Adipose tissue (tissue), 3 donors: Measurements from ENCODE around the gene SSX3. TPM values are rescaled to one million over a fixed set of nuclear protein-coding genes. Genes with fewer than 3 reads are reported as not detected.
"Not testable (repeated sequence)": the region's sequence is repeated elsewhere in the genome, so short reads cannot be mapped to it uniquely, and the experiment has no call there.

Source experiments
- H3K27ac ChIP-seq: one replicate; pipeline ENCODE4 v1.5.1; 2013; ENCODE audit warnings: low read depth, low read length
- WGBS, 3 donors: extraction: QIAGEN DNeasy Blood & Tissue Kit; methylation state at CpG; one replicate each; pipeline ENCODE4 v1.1.7; 2013; 5-methylcytosine and 5-hydroxymethylcytosine counted together
- polyA plus RNA-seq, 3 donors: library from polyadenylated mRNA; stranded (reverse); fragments of 200-250 nt; gene quantifications; one replicate each; pipeline ENCODE4 v1.2.3, GENCODE V29; 2013
- donor health status: healthy with polysubstance abuse.
- donor health status: Bipolar disorder and iron deficiency.
- donor health status: healthy.

The SSX3 gene
- not detected for polyA plus RNA-seq

- not testable (repeated sequence) for H3K27ac ChIP-seq
- 89 to 94% (median 93%) methylated on average over 14 to 19 of the region's 19 CpGs for WGBS, 3 donors
Measured at GRCh38 chrX:48356315-48357094, at the start of gene SSX3. TSS of gene SSX3 (minus strand) at chrX:48356703. CDS start at chrX:48355249, 1,454 bp downstream.

- 13 to 43% (median 18%) methylated on average over 1 of the region's 1 CpG for WGBS, 3 donors
- H3K27ac ChIP-seq = not testable (repeated sequence)
Measured at GRCh38 chrX:48397825-48398224, 41.3 kb upstream of the SSX3 start.

- whole genome bisulfite sequencing, 3 donors = 71 to 100% (median 88%) methylated on average over 1 of the region's 2 CpGs
- not testable (repeated sequence) for H3K27ac ChIP-seq
Measured at GRCh38 chrX:48396931-48397330, 40.4 kb upstream of the SSX3 start.

GRCh38 chrX:48383239-48383638, 26.7 kb upstream of the SSX3 start, which contains the start of gene SSX4:
TSS of gene SSX4 (plus strand) at chrX:48383539. CDS start at chrX:48384054, 515 bp downstream.
- WGBS, 3 donors = no CpG with 5 or more reads among the region's 16 CpGs
- not testable (repeated sequence) for H3K27ac ChIP-seq

- no CpG with 5 or more reads among the region's 8 CpGs for WGBS, 3 donors
- H3K27ac ChIP-seq = not testable (repeated sequence)
Measured at GRCh38 chrX:48370408-48370807, 13.9 kb upstream of the SSX3 start.

- no CpG with 5 or more reads among the region's 12 CpGs for WGBS, 3 donors
- H3K27ac ChIP-seq = not testable (repeated sequence)
Measured at GRCh38 chrX:48367717-48368408, 11.4 kb upstream of the SSX3 start.

- WGBS, 3 donors = 63 to 68% (median 64%) methylated on average over 3 to 6 of the region's 6 CpGs
- not testable (repeated sequence) for H3K27ac ChIP-seq
Measured at GRCh38 chrX:48359281-48359680, 2.8 kb upstream of the SSX3 start.

GRCh38 chrX:48357681-48358080, 1.2 kb upstream of the SSX3 start:
- no peak overlapping the region for H3K27ac ChIP-seq
- 92 to 98% (median 93%) methylated on average over 8 of the region's 8 CpGs for WGBS, 3 donors

GRCh38 chrX:48346059-48346458, 10.4 kb downstream of the SSX3 start:
- 27 to 58% (median 43%) methylated on average over 8 of the region's 8 CpGs for WGBS, 3 donors
- H3K27ac ChIP-seq = not testable (repeated sequence)

GRCh38 chrX:48313996-48314395, 42.5 kb downstream of the SSX3 start:
- WGBS, 3 donors = 49 to 77% (median 60%) methylated on average over 2 of the region's 2 CpGs
- H3K27ac ChIP-seq = not testable (repeated sequence)

GRCh38 chrX:48306175-48306574, 50.3 kb downstream of the SSX3 start:
- no peak overlapping the region for H3K27ac ChIP-seq
- WGBS, 3 donors = 87 to 90% (median 89%) methylated on average over 11 of the region's 11 CpGs

Other genes with a start within 250 kb of the SSX3 start
- not detected for gene SPACA5B, start 226.1 kb downstream of the SSX3 start, polyA plus RNA-seq
- not detected for gene SSX5, start 159.9 kb downstream of the SSX3 start, polyA plus RNA-seq
- not detected for gene SSX1, start 101.3 kb downstream of the SSX3 start, polyA plus RNA-seq
- gene SSX4, start 26.8 kb upstream of the SSX3 start, polyA plus RNA-seq = not detected
- not detected for gene SSX4B, start 55.3 kb upstream of the SSX3 start, polyA plus RNA-seq
- gene SLC38A5, start 113.6 kb upstream of the SSX3 start, polyA plus RNA-seq = 100 to 1,000 TPM in 1 of 3 donors, 1 to 10 TPM in 2; 4.3 to 222 (median 6.5) TPM
- gene FTSJ1, start 119.5 kb upstream of the SSX3 start, polyA plus RNA-seq = 10 to 100 TPM; 22.3 to 43.7 (median 30.7) TPM
- gene PORCN, start 152.3 kb upstream of the SSX3 start, polyA plus RNA-seq = 1 to 10 TPM; 4.8 to 9.2 (median 5.6) TPM
- 10 to 100 TPM; 35.9 to 47.2 (median 38.4) TPM for gene EBP, start 165.1 kb upstream of the SSX3 start, polyA plus RNA-seq
- gene TBC1D25, start 183.0 kb upstream of the SSX3 start, polyA plus RNA-seq = 10 to 100 TPM in 1 of 3 donors, 1 to 10 TPM in 2; 5.5 to 11.7 (median 7.6) TPM
- gene RBM3, start 217.8 kb upstream of the SSX3 start, polyA plus RNA-seq = 100 to 1,000 TPM; 121 to 291 (median 164) TPM
- gene WDR13, start 240.8 kb upstream of the SSX3 start, polyA plus RNA-seq = 100 to 1,000 TPM; 143 to 172 (median 170) TPM